NB4 (cell line): ENCODE data around the gene TYR.

Experiments used
- MYC ChIP-seq: IDR thresholded peaks from 2 replicates; pipeline ENCODE4 v1.6.1; 2011; ENCODE audit warnings: low read depth, low read length
- POLR2A ChIP-seq: IDR thresholded peaks from 2 replicates; pipeline ENCODE4 v1.6.1; 2011; ENCODE audit warnings: mild to moderate bottlenecking; ENCODE audit not compliant: insufficient read length; ENCODE audit errors: extremely low read depth
- TF ChIP-seq, protein P1 (sequence below): IDR thresholded peaks from one replicate; pipeline ENCODE4 v1.5.1; 2012; ENCODE audit warnings: low read depth, low read length
- TF ChIP-seq, protein P2 (sequence below): IDR thresholded peaks from 2 replicates; pipeline ENCODE4 v1.6.1; 2011; ENCODE audit warnings: low read depth, low read length

DNA sequence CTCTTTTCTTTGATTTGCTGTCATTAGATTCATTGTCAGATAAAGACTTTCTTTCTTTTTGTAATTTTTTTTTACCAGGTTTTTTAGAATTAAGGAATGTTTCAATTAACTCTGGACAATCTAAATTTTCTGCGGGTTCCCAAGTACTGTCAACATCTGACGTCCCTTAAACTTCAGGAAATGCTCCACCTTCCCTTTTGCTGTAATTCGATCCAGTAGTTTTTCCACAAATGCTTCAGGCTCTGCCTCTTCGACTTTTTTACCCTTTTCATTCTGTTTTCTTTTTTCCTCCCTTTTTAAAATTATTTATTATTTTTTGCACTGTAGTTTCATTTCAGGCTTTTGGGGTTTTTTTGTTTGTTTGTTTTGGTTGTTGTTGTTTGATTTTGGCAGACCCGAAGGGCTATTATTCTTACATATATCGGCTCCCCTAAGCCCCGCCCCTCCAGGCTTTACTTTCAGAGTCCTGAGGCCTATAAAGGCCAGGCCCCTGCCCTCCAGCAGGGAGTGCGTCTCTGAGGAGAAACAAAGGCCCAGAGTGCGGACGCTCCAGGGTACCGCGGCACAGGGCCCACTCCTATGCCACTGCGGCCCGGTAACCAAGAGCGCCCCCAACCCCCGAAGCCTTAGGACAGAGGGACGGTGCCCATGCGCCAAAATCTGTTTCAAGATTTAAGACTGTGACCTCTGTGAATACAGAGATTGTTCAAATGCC, 116.4 kb downstream of the TYR start:
- TF ChIP-seq, protein P1, sequence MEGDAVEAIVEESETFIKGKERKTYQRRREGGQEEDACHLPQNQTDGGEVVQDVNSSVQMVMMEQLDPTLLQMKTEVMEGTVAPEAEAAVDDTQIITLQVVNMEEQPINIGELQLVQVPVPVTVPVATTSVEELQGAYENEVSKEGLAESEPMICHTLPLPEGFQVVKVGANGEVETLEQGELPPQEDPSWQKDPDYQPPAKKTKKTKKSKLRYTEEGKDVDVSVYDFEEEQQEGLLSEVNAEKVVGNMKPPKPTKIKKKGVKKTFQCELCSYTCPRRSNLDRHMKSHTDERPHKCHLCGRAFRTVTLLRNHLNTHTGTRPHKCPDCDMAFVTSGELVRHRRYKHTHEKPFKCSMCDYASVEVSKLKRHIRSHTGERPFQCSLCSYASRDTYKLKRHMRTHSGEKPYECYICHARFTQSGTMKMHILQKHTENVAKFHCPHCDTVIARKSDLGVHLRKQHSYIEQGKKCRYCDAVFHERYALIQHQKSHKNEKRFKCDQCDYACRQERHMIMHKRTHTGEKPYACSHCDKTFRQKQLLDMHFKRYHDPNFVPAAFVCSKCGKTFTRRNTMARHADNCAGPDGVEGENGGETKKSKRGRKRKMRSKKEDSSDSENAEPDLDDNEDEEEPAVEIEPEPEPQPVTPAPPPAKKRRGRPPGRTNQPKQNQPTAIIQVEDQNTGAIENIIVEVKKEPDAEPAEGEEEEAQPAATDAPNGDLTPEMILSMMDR: no peak
- no peak for TF ChIP-seq POLR2A
- TF ChIP-seq, protein P2, sequence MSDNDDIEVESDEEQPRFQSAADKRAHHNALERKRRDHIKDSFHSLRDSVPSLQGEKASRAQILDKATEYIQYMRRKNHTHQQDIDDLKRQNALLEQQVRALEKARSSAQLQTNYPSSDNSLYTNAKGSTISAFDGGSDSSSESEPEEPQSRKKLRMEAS: no peak
- no peak for TF ChIP-seq MYC
